KMS-11 (cell line): ENCODE results near the gene PLD1.

Experiments
- H2AFZ ChIP-seq: fragments of 200-600 bp; sonication (generic); 2 replicates; pipeline ENCODE4 v1.6.1; 2016; ENCODE audit warnings: antibody characterized with exemption, mixed run types, low read depth
- H3K27ac ChIP-seq: fragments of 200-600 bp; sonication (generic); 2 replicates; pipeline ENCODE4 v1.6.1; 2016; ENCODE audit warnings: mild to moderate bottlenecking, mixed run types
- H3K27me3 ChIP-seq: fragments of 200-600 bp; sonication (generic); 2 replicates; pipeline ENCODE4 v1.6.1; 2017; ENCODE audit warnings: mild to moderate bottlenecking, low read depth, mixed run types, moderate library complexity; ENCODE audit not compliant: insufficient read depth
- H3K36me3 ChIP-seq: fragments of 200-600 bp; sonication (generic); 2 replicates; pipeline ENCODE4 v1.6.1; 2017; ENCODE audit warnings: mild to moderate bottlenecking, mixed run types; ENCODE audit not compliant: insufficient read depth
- H3K4me1 ChIP-seq: fragments of 200-600 bp; sonication (generic); 2 replicates; pipeline ENCODE4 v1.6.1; 2016; ENCODE audit warnings: mild to moderate bottlenecking, low read depth, mixed run types; ENCODE audit not compliant: poor library complexity, severe bottlenecking
- H3K4me2 ChIP-seq: fragments of 200-600 bp; sonication (generic); 2 replicates; pipeline ENCODE4 v1.7.0; 2016; ENCODE audit warnings: mild to moderate bottlenecking, mixed run types
- H3K4me3 ChIP-seq: fragments of 200-600 bp; sonication (generic); IDR thresholded peaks from 2 replicates; pipeline ENCODE4 v1.6.1; 2017; ENCODE audit warnings: low read depth, low read length, mixed read lengths; ENCODE audit not compliant: insufficient read depth
- H3K79me2 ChIP-seq: fragments of 200-600 bp; sonication (generic); 2 replicates; pipeline ENCODE4 v1.6.1; 2016; ENCODE audit warnings: low read depth, mixed run types; ENCODE audit not compliant: insufficient read depth
- H3K9ac ChIP-seq: fragments of 200-600 bp; sonication (generic); 2 replicates; pipeline ENCODE4 v1.6.1; 2016; ENCODE audit warnings: mild to moderate bottlenecking, mixed run types
- H4K20me1 ChIP-seq: fragments of 200-600 bp; sonication (generic); 2 replicates; pipeline ENCODE4 v1.6.1; 2016; ENCODE audit warnings: mild to moderate bottlenecking, mixed run types; ENCODE audit not compliant: insufficient read depth
- TF ChIP-seq, protein P1 (sequence below): fragments of 200-600 bp; sonication (generic); conservative IDR thresholded peaks from 2 replicates; pipeline ENCODE4 v1.6.1; 2017; ENCODE audit warnings: low read depth, mild to moderate bottlenecking, antibody characterized with exemption, low read length, moderate library complexity, mixed read lengths

Gene PLD1

DNA sequence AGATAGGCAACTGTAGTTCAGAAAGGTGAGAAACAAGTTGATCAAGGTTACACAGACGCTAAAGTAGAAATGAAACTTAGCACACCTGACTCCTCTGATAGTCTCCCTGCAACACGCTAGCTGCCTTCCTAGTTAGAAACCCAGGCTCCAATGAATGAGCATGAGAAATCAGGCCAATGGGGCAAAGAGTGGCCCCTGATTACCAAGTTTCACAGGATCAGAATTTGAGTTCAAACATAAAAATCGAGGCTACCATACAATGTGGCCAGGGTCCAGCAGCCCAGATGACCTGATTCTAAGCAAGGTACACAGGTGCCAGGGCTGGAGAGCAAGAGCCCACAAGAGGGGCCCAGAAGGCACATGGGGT lies 7.7 kb downstream of the PLD1 start:
- no peak overlapping the region for H3K4me3 ChIP-seq
- H3K4me2 ChIP-seq = no peak overlapping the region
- TF ChIP-seq, protein P1, sequence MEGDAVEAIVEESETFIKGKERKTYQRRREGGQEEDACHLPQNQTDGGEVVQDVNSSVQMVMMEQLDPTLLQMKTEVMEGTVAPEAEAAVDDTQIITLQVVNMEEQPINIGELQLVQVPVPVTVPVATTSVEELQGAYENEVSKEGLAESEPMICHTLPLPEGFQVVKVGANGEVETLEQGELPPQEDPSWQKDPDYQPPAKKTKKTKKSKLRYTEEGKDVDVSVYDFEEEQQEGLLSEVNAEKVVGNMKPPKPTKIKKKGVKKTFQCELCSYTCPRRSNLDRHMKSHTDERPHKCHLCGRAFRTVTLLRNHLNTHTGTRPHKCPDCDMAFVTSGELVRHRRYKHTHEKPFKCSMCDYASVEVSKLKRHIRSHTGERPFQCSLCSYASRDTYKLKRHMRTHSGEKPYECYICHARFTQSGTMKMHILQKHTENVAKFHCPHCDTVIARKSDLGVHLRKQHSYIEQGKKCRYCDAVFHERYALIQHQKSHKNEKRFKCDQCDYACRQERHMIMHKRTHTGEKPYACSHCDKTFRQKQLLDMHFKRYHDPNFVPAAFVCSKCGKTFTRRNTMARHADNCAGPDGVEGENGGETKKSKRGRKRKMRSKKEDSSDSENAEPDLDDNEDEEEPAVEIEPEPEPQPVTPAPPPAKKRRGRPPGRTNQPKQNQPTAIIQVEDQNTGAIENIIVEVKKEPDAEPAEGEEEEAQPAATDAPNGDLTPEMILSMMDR = no peak
- no peaks in the 10 kb centered on the region for H3K27me3 ChIP-seq
- no peaks in the 10 kb centered on the region for H3K36me3 ChIP-seq
- H3K27ac ChIP-seq = no peak overlapping the region
- H2AFZ ChIP-seq = no peak overlapping the region
- H3K9ac ChIP-seq = no peak overlapping the region
- H3K4me1 ChIP-seq = no peaks in the 10 kb centered on the region
- H3K79me2 ChIP-seq = no peaks in the 10 kb centered on the region
- no peaks in the 10 kb centered on the region for H4K20me1 ChIP-seq

DNA sequence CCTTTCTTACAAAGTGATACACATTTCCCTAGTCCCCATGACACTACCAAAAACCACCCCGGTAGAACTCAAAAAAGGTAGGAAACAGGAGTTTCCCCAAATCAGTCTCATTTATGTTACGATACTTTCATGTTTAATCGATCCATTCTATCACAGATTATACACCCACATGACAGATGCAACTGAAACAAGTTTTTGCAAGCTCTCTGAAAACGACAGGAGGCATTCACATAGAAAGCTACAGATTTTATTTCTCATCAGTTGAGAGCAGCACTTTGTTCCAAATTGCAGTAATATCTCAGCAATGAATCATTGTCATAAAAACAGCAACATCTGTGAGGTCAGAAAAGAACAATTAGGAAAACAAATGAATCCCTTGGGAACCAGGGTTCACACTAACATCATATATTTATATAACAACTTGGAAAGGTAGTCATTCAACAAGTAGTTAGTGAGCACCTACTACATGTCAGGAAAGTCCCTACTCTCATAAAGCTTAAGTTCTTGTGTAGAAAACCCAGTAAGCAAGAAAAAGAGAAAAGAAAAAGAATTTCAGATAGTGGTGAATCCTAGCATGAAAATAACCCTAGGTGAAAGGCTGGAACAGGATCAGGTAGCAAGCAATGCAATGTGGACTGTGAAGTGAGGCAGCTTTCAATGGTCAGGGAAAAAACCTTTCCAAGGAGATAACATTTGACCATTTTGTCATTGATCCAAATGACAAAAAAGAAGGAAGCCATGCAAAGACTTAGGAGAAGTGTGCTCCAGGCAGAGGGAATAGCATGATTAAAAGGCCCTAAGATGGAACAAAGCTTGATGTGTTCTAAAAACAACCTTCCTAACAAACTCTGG lies 8.3 kb downstream of the PLD1 start:
- Histone ChIP-seq H3K4me2 (no peak overlapping the region), H2AFZ (no peak overlapping the region), H3K36me3 (no peaks in the 10 kb centered on the region), H3K4me1 (no peaks in the 10 kb centered on the region), H3K9ac (no peak overlapping the region), H3K27ac (no peak overlapping the region), H3K27me3 (no peaks in the 10 kb centered on the region), H3K79me2 (no peaks in the 10 kb centered on the region), H3K4me3 (no peak overlapping the region), H4K20me1 (no peaks in the 10 kb centered on the region)
- TF ChIP-seq, protein P1 = no peak

DNA sequence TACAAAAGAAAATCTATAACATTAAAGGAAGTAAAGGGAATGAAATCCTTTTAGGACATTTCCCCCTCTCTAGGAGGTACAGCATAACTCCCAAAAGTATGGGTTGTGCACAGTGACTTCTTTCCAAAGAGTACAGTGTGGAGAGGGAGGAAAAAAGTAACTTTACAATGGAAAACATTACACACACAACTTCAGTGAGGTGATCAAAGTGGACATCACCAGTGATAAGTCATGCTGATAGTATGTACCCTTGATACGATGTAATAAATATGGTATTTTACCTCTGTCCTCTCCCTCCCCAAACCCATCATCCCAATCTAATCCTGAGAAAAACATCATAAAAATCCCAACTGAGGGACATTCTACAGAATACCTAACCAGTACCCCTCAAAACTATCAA lies 10.8 kb downstream of the PLD1 start:
- TF ChIP-seq, protein P1 = no peak

DNA sequence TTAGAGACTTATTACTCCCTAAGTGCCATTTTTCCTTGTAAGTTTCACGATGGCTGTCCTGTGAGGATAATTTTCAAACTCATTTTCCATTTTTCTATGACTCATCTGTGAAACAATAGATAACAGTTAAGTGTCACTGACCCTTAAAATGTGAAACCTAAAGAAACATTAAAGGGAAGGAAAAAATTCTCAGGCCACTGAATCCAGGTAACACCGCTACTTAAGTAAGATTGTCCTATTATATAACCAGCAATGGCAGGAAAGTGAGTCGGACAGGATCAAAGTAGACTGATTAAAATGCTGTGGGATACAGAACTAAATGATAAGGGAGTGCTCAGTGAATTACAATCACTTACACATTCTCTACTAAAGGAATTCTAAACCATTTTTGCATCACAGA lies 12.4 kb downstream of the PLD1 start:
- H3K36me3 ChIP-seq = no peaks in the 10 kb centered on the region
- H4K20me1 ChIP-seq = no peaks in the 10 kb centered on the region
- H3K4me3 ChIP-seq = no peak overlapping the region
- no peak overlapping the region for H3K4me2 ChIP-seq
- no peak overlapping the region for H2AFZ ChIP-seq
- H3K27me3 ChIP-seq = no peaks in the 10 kb centered on the region
- no peaks in the 10 kb centered on the region for H3K79me2 ChIP-seq
- TF ChIP-seq, protein P1 = no peak
- H3K9ac ChIP-seq = no peak overlapping the region
- H3K27ac ChIP-seq = no peak overlapping the region
- H3K4me1 ChIP-seq = no peaks in the 10 kb centered on the region

More for the DNA sequence above, 10.8 kb downstream of the PLD1 start:
- Histone ChIP-seq H2AFZ (no peak overlapping the region), H3K4me3 (no peak overlapping the region), H3K4me2 (no peak overlapping the region), H4K20me1 (no peaks in the 10 kb centered on the region), H3K4me1 (no peaks in the 10 kb centered on the region), H3K36me3 (no peaks in the 10 kb centered on the region), H3K79me2 (no peaks in the 10 kb centered on the region), H3K27me3 (no peaks in the 10 kb centered on the region), H3K9ac (no peak overlapping the region), H3K27ac (no peak overlapping the region)
